GM12873 (cell line): ENCODE results near the gene SBNO2.

Source experiments
- CTCF ChIP-seq: IDR thresholded peaks from 2 replicates; pipeline ENCODE4 v1.5.1; 2012; ENCODE audit warnings: low read depth, mild to moderate bottlenecking, moderate library complexity, low read length, control low read depth; ENCODE audit not compliant: insufficient read depth; ENCODE audit errors: missing control alignments

The SBNO2 gene

GRCh38 chr19:1168572-1169410 lies 5.3 kb downstream of the SBNO2 start:
- no peak for TF ChIP-seq CTCF

- no peak for TF ChIP-seq CTCF
These were observed 6.1 kb downstream of the SBNO2 start for GRCh38 chr19:1167687-1168571.

GRCh38 chr19:1166872-1167573 lies 7.0 kb downstream of the SBNO2 start:
- no peak for TF ChIP-seq CTCF

DNA sequence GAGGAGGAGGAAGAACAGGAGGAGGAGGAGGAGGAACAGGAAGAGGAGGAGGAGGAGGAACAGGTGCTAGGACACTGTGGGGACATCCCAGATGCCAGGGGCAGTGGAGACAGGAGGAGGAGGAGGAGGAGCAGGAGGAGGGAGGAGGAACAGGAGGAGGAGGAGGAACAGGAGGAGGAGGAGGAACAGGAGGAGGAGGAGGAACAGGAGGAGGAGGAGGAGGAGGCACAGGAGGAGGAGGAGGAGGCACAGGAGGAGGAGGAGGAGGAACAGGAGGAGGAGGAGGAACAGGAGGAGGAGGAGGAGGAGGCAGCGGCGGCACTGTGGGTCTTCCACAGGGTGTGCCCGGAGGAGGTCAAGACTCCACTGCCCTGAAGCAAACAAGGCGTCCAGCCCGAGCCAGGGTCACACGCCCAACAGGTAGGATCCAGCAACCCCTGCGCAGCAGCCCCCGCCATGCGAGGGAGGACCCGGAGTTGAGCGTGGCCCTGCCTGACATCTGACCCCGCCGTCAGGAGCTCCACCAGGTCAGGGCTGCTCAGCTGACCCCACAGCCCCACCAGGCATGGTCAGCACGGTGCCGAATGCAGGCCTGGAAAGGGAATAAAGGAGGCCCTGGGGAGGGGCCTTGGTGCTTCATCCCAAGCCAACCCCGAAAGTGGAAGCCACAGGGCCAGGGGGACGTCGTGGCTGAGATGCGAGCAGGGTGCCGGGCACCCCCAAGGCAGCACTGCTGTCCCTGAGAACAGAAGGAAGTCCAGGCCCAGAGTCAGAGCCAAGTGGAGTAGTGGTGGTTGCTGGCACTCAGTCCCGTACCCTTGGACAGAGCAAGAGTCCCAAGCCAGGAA lies 9.2 kb downstream of the SBNO2 start:
- TF ChIP-seq CTCF: no peak

GRCh38 chr19:1163934-1164683 lies 10.0 kb downstream of the SBNO2 start:
- TF ChIP-seq CTCF: no peak

DNA sequence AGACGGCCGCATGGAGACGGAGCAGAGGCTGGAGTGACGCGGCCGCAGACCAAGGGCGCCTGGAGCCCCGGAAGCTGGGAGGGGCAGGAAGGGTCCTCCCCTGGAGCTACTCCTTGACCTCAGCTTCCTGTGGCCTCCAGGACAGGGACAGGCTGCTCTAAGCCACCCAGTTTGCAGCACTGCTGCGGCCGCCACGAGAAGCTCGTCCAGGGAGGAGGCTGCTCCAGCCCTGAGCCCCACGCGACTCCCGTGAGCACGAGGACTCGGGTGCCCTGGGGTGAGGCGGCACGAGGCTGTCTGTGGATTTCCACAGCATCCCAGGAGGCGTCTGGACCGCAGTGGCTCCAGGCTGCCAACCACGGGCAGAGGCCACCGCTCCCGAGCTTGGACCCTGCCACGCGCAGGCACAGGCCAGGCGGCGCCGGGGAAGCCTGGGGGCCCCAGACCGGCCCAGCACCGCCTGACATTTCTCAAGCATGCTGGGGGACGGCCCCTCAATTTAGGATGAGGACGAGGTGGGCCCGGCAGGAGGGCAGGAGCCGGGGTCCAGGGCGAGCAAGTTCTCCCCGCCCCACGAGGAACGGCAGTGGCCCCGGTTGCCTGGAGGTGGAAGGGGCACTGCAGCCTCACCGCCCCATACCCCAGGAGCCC lies 10.7 kb downstream of the SBNO2 start:
- no peak for TF ChIP-seq CTCF
